Esophagus squamous epithelium (tissue), 4 donors: ENCODE measurements around the gene NFATC2.

ENCODE experiments used
- POLR2A ChIP-seq, 4 donors: fragments of 450-650 bp; IDR thresholded peaks; one replicate each; pipeline ENCODE4 v1.6.1; 2017; ENCODE audit warnings: antibody characterized with exemption in 4 of 4, mild to moderate bottlenecking in 4 of 4, moderate library complexity in 3 of 4
- TF ChIP-seq, protein P1 (sequence below), 6 experiments: fragments of 450-650 bp in 4 of 6; fragments of 200-600 bp in 2 of 6; sonication (generic) in 2 of 6; IDR thresholded peaks; one replicate each; pipeline ENCODE4 v1.5.1; 2016 to 2019; ENCODE audit warnings: antibody characterized with exemption in 6 of 6, mild to moderate bottlenecking in 4 of 6, moderate library complexity in 4 of 6

DNA sequence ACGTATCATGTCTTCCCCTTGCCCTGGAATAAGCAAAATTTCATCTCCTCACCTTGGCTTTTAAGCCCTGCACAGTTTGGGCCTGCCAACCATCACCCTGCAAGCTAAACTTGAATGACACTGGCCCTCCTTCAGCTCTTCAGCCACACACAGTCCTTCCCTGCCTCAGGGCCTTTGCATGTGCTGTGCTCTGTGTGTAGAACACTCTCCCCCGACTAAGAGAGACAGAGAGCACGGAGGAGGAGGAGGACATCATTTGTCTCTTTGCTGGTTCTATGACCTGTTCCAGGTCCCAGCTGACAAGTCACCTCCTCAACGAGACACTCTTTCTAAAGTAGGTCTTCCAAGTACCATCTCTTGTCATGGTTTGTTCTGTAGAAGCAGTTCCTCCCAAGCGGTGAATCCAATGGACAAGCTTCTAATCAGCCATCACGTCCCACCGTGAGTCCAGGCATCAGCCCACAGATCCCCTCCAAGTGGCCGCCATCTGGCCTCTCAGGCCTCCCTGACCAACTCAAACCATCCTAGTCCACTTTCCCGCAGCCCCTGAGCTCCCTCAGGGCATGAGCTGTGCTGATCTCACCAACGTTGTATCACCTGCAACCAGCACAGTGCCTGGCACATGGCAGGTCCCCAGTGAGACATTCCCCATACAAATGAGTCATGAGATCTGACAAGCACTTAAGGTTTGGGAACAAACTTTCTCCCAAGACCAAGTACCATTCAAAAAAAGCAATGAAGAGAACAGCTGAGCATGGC is 30.5 kb downstream of the NFATC2 start:
- TF ChIP-seq, protein P1, sequence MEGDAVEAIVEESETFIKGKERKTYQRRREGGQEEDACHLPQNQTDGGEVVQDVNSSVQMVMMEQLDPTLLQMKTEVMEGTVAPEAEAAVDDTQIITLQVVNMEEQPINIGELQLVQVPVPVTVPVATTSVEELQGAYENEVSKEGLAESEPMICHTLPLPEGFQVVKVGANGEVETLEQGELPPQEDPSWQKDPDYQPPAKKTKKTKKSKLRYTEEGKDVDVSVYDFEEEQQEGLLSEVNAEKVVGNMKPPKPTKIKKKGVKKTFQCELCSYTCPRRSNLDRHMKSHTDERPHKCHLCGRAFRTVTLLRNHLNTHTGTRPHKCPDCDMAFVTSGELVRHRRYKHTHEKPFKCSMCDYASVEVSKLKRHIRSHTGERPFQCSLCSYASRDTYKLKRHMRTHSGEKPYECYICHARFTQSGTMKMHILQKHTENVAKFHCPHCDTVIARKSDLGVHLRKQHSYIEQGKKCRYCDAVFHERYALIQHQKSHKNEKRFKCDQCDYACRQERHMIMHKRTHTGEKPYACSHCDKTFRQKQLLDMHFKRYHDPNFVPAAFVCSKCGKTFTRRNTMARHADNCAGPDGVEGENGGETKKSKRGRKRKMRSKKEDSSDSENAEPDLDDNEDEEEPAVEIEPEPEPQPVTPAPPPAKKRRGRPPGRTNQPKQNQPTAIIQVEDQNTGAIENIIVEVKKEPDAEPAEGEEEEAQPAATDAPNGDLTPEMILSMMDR (IDR thresholded peaks at IDR 0.05): no peak
- TF ChIP-seq POLR2A (IDR thresholded peaks at IDR 0.05): no peak
